H9 (cell line): ENCODE measurements around the gene RBFOX1. TPM values are rescaled to one million over a fixed set of nuclear protein-coding genes. Genes with fewer than 3 reads are reported as not detected.

Experiments used
- DNase-seq: peaks from one replicate; pipeline ENCODE4 v3.0.0-alpha.2; 2017
- H2AFZ ChIP-seq: one replicate; pipeline ENCODE4 v1.6.1; 2013; ENCODE audit warnings: mild to moderate bottlenecking, low read length, control low read depth, moderate library complexity
- H2AK5ac ChIP-seq: 2 replicates; pipeline ENCODE4 v1.6.1; 2013; ENCODE audit warnings: low read length, control low read depth, mixed read lengths; ENCODE audit not compliant: insufficient read length
- H2BK120ac ChIP-seq: one replicate; pipeline ENCODE4 v1.6.1; 2013; ENCODE audit warnings: low read depth, mild to moderate bottlenecking, low read length, control low read depth, inconsistent platforms; ENCODE audit not compliant: poor library complexity, severe bottlenecking
- H2BK12ac ChIP-seq: 2 replicates; pipeline ENCODE4 v1.6.1; 2013; ENCODE audit warnings: low read length, control low read depth, mixed read lengths, low read depth; ENCODE audit not compliant: insufficient read length
- H2BK15ac ChIP-seq: 2 replicates; pipeline ENCODE4 v1.6.1; 2013; ENCODE audit warnings: low read depth, low read length, control low read depth
- H2BK20ac ChIP-seq: one replicate; pipeline ENCODE4 v1.6.1; 2013; ENCODE audit warnings: low read depth, mild to moderate bottlenecking, low read length, control low read depth, inconsistent platforms; ENCODE audit not compliant: poor library complexity, severe bottlenecking
- H2BK5ac ChIP-seq: 2 replicates; pipeline ENCODE4 v1.6.1; 2013; ENCODE audit warnings: low read length, control low read depth, mixed read lengths; ENCODE audit not compliant: insufficient read length
- H3K14ac ChIP-seq: 2 replicates; pipeline ENCODE4 v1.6.1; 2013; ENCODE audit warnings: low read length, control low read depth; ENCODE audit not compliant: insufficient read depth
- H3K18ac ChIP-seq: 2 replicates; pipeline ENCODE4 v1.6.1; 2013; ENCODE audit warnings: low read depth, mild to moderate bottlenecking, mixed read lengths, low read length, control low read depth; ENCODE audit not compliant: insufficient read length
- H3K23ac ChIP-seq: 2 replicates; pipeline ENCODE4 v1.6.1; 2013; ENCODE audit warnings: low read length, control low read depth, mixed read lengths, low read depth; ENCODE audit not compliant: insufficient read length
- H3K23me2 ChIP-seq: 2 replicates; pipeline ENCODE4 v1.6.1; 2013; ENCODE audit warnings: low read depth, mild to moderate bottlenecking, mixed read lengths, low read length, control low read depth; ENCODE audit not compliant: insufficient read length, poor library complexity, severe bottlenecking
- H3K27ac ChIP-seq: 2 replicates; pipeline ENCODE4 v1.5.1; 2013; ENCODE audit warnings: low read length, control low read depth, mixed read lengths, low read depth; ENCODE audit not compliant: insufficient read length
- H3K27me3 ChIP-seq: 2 replicates; pipeline ENCODE4 v1.6.1; 2013; ENCODE audit warnings: low read length, control low read depth, inconsistent platforms; ENCODE audit not compliant: insufficient read depth
- H3K4ac ChIP-seq: 2 replicates; pipeline ENCODE4 v1.6.1; 2013; ENCODE audit warnings: low read depth, mild to moderate bottlenecking, control low read depth, inconsistent platforms, low read length, moderate library complexity
- H3K4me1 ChIP-seq: 2 replicates; pipeline ENCODE4 v1.6.1; 2013; ENCODE audit warnings: low read length, control low read depth, inconsistent platforms; ENCODE audit not compliant: insufficient read depth
- H3K4me2 ChIP-seq: 2 replicates; pipeline ENCODE4 v1.6.1; 2013; ENCODE audit warnings: low read length, control low read depth, mixed read lengths; ENCODE audit not compliant: insufficient read length, insufficient read depth
- H3K56ac ChIP-seq: 2 replicates; pipeline ENCODE4 v1.6.1; 2013; ENCODE audit warnings: low read depth, mild to moderate bottlenecking, mixed read lengths, low read length, control low read depth; ENCODE audit not compliant: insufficient read length
- H3K79me1 ChIP-seq: 2 replicates; pipeline ENCODE4 v1.6.1; 2013; ENCODE audit warnings: low read depth, mild to moderate bottlenecking, moderate library complexity, low read length, control low read depth, inconsistent platforms; ENCODE audit not compliant: insufficient read depth, poor library complexity, severe bottlenecking
- H3K79me2 ChIP-seq: 2 replicates; pipeline ENCODE4 v1.6.1; 2013; ENCODE audit warnings: low read length, control low read depth, inconsistent platforms; ENCODE audit not compliant: insufficient read depth
- H3K9ac ChIP-seq: 2 replicates; pipeline ENCODE4 v1.6.1; 2013; ENCODE audit warnings: low read length, control low read depth, mixed read lengths; ENCODE audit not compliant: insufficient read length; ENCODE audit errors: extremely low read depth
- H3K9me3 ChIP-seq: one replicate; pipeline ENCODE4 v1.6.1; 2013; ENCODE audit warnings: low read depth, low read length, inconsistent platforms; ENCODE audit not compliant: control insufficient read depth
- H3T11ph ChIP-seq: one replicate; pipeline ENCODE4 v1.6.1; 2013; ENCODE audit warnings: mild to moderate bottlenecking, low read length, control low read depth, inconsistent platforms
- H4K20me1 ChIP-seq: one replicate; pipeline ENCODE4 v1.6.1; 2013; ENCODE audit not compliant: control insufficient read depth, insufficient read length, insufficient read depth
- H4K5ac ChIP-seq: 2 replicates; pipeline ENCODE4 v1.6.1; 2013; ENCODE audit warnings: low read depth, mild to moderate bottlenecking, mixed read lengths, low read length, control low read depth; ENCODE audit not compliant: insufficient read length
- H4K8ac ChIP-seq: replicated peaks from 2 replicates; pipeline ENCODE4 v1.6.1; 2013; ENCODE audit warnings: low read length, control low read depth, mixed read lengths, low read depth; ENCODE audit not compliant: insufficient read length
- H4K91ac ChIP-seq: 2 replicates; pipeline ENCODE4 v1.6.1; 2013; ENCODE audit warnings: low read depth, mild to moderate bottlenecking, moderate library complexity, mixed read lengths, low read length, control low read depth; ENCODE audit not compliant: insufficient read length
- H3K27ac Mint-ChIP-seq, 3 experiments: 2 replicates in 2 of 3; 3 replicates in 1 of 3; pipeline ENCODE4 v1.8.0; 2020 to 2021; ENCODE audit warnings: mixed read lengths in 3 of 3, mild to moderate bottlenecking in 1 of 3, moderate library complexity in 1 of 3
- H3K27me3 Mint-ChIP-seq: 2 replicates; pipeline ENCODE4 v1.8.0; 2021; ENCODE audit warnings: low read depth, mild to moderate bottlenecking, moderate library complexity, mixed read lengths
- H3K36me3 Mint-ChIP-seq, 3 experiments: 2 replicates in 2 of 3; 3 replicates in 1 of 3; pipeline ENCODE4 v1.8.0; 2020 to 2021; ENCODE audit warnings: low read depth in 3 of 3, mixed read lengths in 3 of 3; ENCODE audit not compliant: insufficient read depth in 1 of 3
- H3K4me1 Mint-ChIP-seq, 2 experiments: 2 replicates each; pipeline ENCODE4 v1.8.0; 2020; ENCODE audit warnings: mixed read lengths in 2 of 2
- H3K4me3 Mint-ChIP-seq, 2 experiments: 2 replicates in 1 of 2; 3 replicates in 1 of 2; pipeline ENCODE4 v1.8.0; 2020 to 2021; ENCODE audit warnings: mild to moderate bottlenecking in 2 of 2, mixed read lengths in 2 of 2, moderate library complexity in 1 of 2
- H3K9me3 Mint-ChIP-seq, 2 experiments: 2 replicates in 1 of 2; 3 replicates in 1 of 2; pipeline ENCODE4 v1.8.0; 2020; ENCODE audit warnings: mild to moderate bottlenecking in 2 of 2, mixed read lengths in 2 of 2, moderate library complexity in 1 of 2
- CTCF ChIP-seq: fragments of 200-600 bp; sonication (generic); conservative IDR thresholded peaks from 3 replicates; pipeline ENCODE4 v1.8.0; 2021; ENCODE audit warnings: antibody characterized with exemption, mild to moderate bottlenecking
- WGBS: extraction: QIAGEN DNeasy Blood & Tissue Kit; methylation state at CpG from one replicate; pipeline ENCODE4 v1.1.7; 2013; ENCODE audit warnings: missing lambda C conversion rate, low lambda C conversion rate, mixed read lengths; ENCODE audit not compliant: insufficient read length; ENCODE audit errors: extremely low coverage; 5-methylcytosine and 5-hydroxymethylcytosine counted together
- total RNA-seq: library from RNA; stranded (reverse); gene quantifications from 2 replicates; pipeline ENCODE4 v1.2.1, GENCODE V29; 2021

RBFOX1 gene
- total RNA-seq, 1 experiment from 2014 or later: 2.0 TPM

- no CpG with 5 or more reads among the region's 3 CpGs for WGBS
- no peaks in the 10 kb centered on the region for H3K79me2 ChIP-seq
- H4K5ac ChIP-seq: no peak overlapping the region
- H3K9ac ChIP-seq: no peak overlapping the region
- no peak overlapping the region for H3K14ac ChIP-seq
- H3K4me2 ChIP-seq: no peak overlapping the region
- H3T11ph ChIP-seq: no peak overlapping the region
- no peak overlapping the region for H2AK5ac ChIP-seq
- H3K27me3 ChIP-seq: no peaks in the 10 kb centered on the region
- no peak overlapping the region for H3K56ac ChIP-seq
- no peaks in the 10 kb centered on the region for H3K79me1 ChIP-seq
- no peak overlapping the region for H3K4ac ChIP-seq
- H3K4me1 ChIP-seq: no peaks in the 10 kb centered on the region
- no peak overlapping the region for H2BK12ac ChIP-seq
- no peak overlapping the region for H3K27ac Mint-ChIP-seq
- no peaks in the 10 kb centered on the region; a peak in 1 of 7 replicates for H3K36me3 Mint-ChIP-seq
- no peak overlapping the region for H2BK20ac ChIP-seq
- no peak overlapping the region for H3K27ac ChIP-seq
- no peak overlapping the region for H3K18ac ChIP-seq
- no peaks in the 10 kb centered on the region for H3K23me2 ChIP-seq
- no peaks in the 10 kb centered on the region for H4K20me1 ChIP-seq
- H3K27me3 Mint-ChIP-seq: no peaks in the 10 kb centered on the region
- no peak overlapping the region for H4K91ac ChIP-seq
- no peak for TF ChIP-seq CTCF
- H2AFZ ChIP-seq: no peak overlapping the region
- no peak overlapping the region for H2BK15ac ChIP-seq
- no peaks in the 10 kb centered on the region for H3K9me3 ChIP-seq
- H4K8ac ChIP-seq: no peak overlapping the region
- no peaks in the 10 kb centered on the region for H3K4me1 Mint-ChIP-seq
- no peak for DNase-seq
- H3K23ac ChIP-seq: no peak overlapping the region
- H2BK5ac ChIP-seq: no peak overlapping the region
- H3K4me3 Mint-ChIP-seq: no peak overlapping the region
- no peak overlapping the region for H2BK120ac ChIP-seq
- no peaks in the 10 kb centered on the region for H3K9me3 Mint-ChIP-seq
These were observed 48.3 kb downstream of the RBFOX1 start for GRCh38 chr16:7380911-7381310.
